Measurements from ENCODE around the gene CNNM1. TPM values are rescaled to one million over a fixed set of nuclear protein-coding genes. Genes with fewer than 3 reads are reported as not detected.

The CNNM1 gene
- total and polyA plus RNA-seq, 2 experiments from 2014 or later: 2.2 to 3.8 TPM

DNA sequence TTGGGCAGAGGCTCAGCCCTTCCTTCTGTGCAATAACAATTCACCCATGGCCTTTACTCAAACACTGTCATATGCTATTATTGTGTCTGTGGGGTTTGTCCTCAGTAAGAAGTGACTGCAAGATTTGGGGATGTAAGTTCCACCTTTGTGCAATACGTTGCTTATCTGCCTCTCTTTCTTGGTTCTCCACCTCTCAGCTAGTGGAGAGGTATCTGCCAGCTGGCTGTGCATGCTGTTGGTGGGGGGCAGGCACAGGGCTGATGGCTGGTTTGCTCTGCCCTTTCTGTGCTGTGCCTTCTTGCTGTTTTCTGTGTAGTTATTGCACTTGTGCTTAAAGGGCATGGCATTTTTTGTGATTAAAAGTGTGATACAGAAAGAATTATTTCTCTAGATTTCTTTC, 36.2 kb downstream of the CNNM1 start:
- no peaks in the 10 kb centered on the region for H3K9me2 ChIP-seq (replicated peaks; ENCODE audit: insufficient read depth)
- no peaks in the 10 kb centered on the region for H3K4me1 ChIP-seq (ENCODE audit: insufficient read depth)
- H3K4me2 ChIP-seq: no peak overlapping the region
- H3K79me2 ChIP-seq: no peaks in the 10 kb centered on the region
- H3K9me3 ChIP-seq (ENCODE audit: low read depth): no peaks in the 10 kb centered on the region
- 44% methylated on average over 1 of the region's 1 CpG for WGBS (ENCODE audit: low lambda C conversion rate, missing lambda C conversion rate)
- no peak overlapping the region for H2AFZ ChIP-seq
- no peak overlapping the region for H3K4me3 ChIP-seq
- TF ChIP-seq EZH2phosphoT487 (IDR thresholded peaks at IDR 0.05; ENCODE audit: low read depth, severe bottlenecking, unreplicated experiment) (no peak), EZH2 (IDR thresholded peaks at IDR 0.05; ENCODE audit: borderline replicate concordance) (no peak)
- TF ChIP-seq, protein P1, sequence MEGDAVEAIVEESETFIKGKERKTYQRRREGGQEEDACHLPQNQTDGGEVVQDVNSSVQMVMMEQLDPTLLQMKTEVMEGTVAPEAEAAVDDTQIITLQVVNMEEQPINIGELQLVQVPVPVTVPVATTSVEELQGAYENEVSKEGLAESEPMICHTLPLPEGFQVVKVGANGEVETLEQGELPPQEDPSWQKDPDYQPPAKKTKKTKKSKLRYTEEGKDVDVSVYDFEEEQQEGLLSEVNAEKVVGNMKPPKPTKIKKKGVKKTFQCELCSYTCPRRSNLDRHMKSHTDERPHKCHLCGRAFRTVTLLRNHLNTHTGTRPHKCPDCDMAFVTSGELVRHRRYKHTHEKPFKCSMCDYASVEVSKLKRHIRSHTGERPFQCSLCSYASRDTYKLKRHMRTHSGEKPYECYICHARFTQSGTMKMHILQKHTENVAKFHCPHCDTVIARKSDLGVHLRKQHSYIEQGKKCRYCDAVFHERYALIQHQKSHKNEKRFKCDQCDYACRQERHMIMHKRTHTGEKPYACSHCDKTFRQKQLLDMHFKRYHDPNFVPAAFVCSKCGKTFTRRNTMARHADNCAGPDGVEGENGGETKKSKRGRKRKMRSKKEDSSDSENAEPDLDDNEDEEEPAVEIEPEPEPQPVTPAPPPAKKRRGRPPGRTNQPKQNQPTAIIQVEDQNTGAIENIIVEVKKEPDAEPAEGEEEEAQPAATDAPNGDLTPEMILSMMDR (IDR thresholded peaks at IDR 0.05; ENCODE audit: poor library complexity): no peak
- H3K27ac ChIP-seq: no peak overlapping the region
- no peaks in the 10 kb centered on the region for H3K36me3 ChIP-seq (replicated peaks; ENCODE audit: insufficient read depth, low read depth)
- peaks cover 3% of the 10 kb centered on the region for H3K27me3 ChIP-seq
- no peak for DNase-seq (ENCODE audit: low spot score)
- H4K20me1 ChIP-seq (ENCODE audit: insufficient read depth, poor library complexity, severe bottlenecking): no peaks in the 10 kb centered on the region

DNA sequence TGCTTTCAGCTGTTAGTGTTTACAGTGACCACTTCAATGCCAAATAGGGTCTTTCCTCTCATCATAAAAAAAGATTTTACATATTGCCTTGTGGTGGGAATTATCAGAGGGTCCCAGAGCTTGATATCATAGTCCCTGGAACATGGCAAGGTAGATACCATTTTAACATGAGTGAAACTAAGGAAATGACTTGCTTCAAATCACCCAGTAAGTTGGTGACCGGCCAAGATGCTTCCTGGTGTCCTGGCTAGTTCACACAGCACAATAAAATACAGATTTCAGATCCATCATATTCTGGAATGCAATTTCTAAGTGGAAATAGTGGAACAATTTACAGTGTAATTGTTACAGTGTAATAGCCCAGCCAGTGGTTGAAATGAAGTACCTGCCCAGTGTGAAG, 36.6 kb downstream of the CNNM1 start:
- no peak for DNase-seq (ENCODE audit: low spot score)
- Histone ChIP-seq H3K4me1 (ENCODE audit: insufficient read depth) (no peaks in the 10 kb centered on the region), H2AFZ (no peak overlapping the region), H3K9me3 (ENCODE audit: low read depth) (no peaks in the 10 kb centered on the region), H3K27me3 (peaks cover 4% of the 10 kb centered on the region), H3K4me3 (no peak overlapping the region), H3K36me3 (replicated peaks; ENCODE audit: insufficient read depth, low read depth) (no peaks in the 10 kb centered on the region), H3K4me2 (no peak overlapping the region), H3K27ac (no peak overlapping the region), H3K79me2 (no peaks in the 10 kb centered on the region), H3K9me2 (replicated peaks; ENCODE audit: insufficient read depth) (no peaks in the 10 kb centered on the region), H4K20me1 (ENCODE audit: insufficient read depth, poor library complexity, severe bottlenecking) (no peaks in the 10 kb centered on the region)
- whole genome bisulfite sequencing (ENCODE audit: low lambda C conversion rate, missing lambda C conversion rate): 95% methylated on average over 1 of the region's 1 CpG
- TF ChIP-seq EZH2 (IDR thresholded peaks at IDR 0.05; ENCODE audit: borderline replicate concordance) (no peak), EZH2phosphoT487 (IDR thresholded peaks at IDR 0.05; ENCODE audit: low read depth, severe bottlenecking, unreplicated experiment) (no peak)
- TF ChIP-seq, protein P1 (IDR thresholded peaks at IDR 0.05; ENCODE audit: poor library complexity): no peak

DNA sequence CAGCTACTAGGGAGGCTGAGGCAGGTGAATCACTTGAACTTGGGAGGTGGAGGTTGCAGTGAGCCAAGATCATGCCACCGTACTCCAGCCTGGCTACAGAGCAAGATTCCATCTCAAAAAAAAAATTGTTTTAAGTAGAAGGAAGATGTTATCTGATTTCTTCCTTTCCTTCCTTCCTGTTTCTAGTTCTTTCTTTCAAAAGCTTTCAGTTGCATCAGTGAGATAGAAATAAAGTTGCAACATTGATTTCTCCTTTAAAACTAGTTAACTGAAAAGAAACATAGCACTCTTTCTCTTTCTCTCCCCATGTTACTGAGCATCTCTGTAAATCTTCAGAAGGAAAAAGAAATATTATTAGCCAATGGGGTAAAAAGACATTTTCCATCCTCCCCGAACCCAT, 37.5 kb downstream of the CNNM1 start:
- Histone ChIP-seq H3K4me3 (no peak overlapping the region), H3K4me1 (ENCODE audit: insufficient read depth) (no peaks in the 10 kb centered on the region), H3K36me3 (replicated peaks; ENCODE audit: insufficient read depth, low read depth) (no peaks in the 10 kb centered on the region), H3K9me3 (ENCODE audit: low read depth) (no peaks in the 10 kb centered on the region), H3K27ac (no peak overlapping the region), H4K20me1 (ENCODE audit: insufficient read depth, poor library complexity, severe bottlenecking) (no peaks in the 10 kb centered on the region), H3K79me2 (no peaks in the 10 kb centered on the region), H3K9me2 (replicated peaks; ENCODE audit: insufficient read depth) (no peaks in the 10 kb centered on the region), H2AFZ (no peak overlapping the region), H3K4me2 (no peak overlapping the region), H3K27me3 (peaks cover 4% of the 10 kb centered on the region)
- no peak for DNase-seq (ENCODE audit: low spot score)
- 83% methylated on average over 2 of the region's 2 CpGs for WGBS (ENCODE audit: low lambda C conversion rate, missing lambda C conversion rate)
- TF ChIP-seq EZH2phosphoT487 (IDR thresholded peaks at IDR 0.05; ENCODE audit: low read depth, severe bottlenecking, unreplicated experiment) (no peak), EZH2 (IDR thresholded peaks at IDR 0.05; ENCODE audit: borderline replicate concordance) (no peak)
- TF ChIP-seq, protein P1 (IDR thresholded peaks at IDR 0.05; ENCODE audit: poor library complexity): no peak

DNA sequence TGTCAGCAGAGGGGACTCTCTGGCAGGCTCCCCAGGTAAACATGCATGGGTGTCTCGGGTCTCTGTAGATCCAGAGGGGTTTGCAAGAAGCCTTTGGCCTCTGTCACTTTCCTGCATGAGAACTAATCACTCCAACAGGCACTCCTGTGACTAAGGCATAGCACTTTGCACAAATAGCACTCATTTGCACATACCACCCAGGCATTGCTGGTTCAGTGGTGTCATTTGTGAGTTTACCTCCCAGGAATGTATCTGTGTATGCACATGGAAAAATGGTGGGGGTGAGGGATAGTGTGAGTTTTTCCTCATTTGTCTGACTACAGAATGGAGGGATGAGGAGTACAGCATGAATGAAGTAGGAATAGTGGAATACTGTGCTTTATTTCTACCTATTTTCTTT, 39.5 kb downstream of the CNNM1 start:
- Histone ChIP-seq H3K27me3 (peaks cover 4% of the 10 kb centered on the region), H3K9me2 (replicated peaks; ENCODE audit: insufficient read depth) (no peaks in the 10 kb centered on the region), H4K20me1 (ENCODE audit: insufficient read depth, poor library complexity, severe bottlenecking) (no peaks in the 10 kb centered on the region), H3K9me3 (ENCODE audit: low read depth) (no peaks in the 10 kb centered on the region), H3K4me2 (no peak overlapping the region), H3K4me1 (ENCODE audit: insufficient read depth) (no peaks in the 10 kb centered on the region), H3K27ac (no peak overlapping the region), H2AFZ (no peak overlapping the region), H3K4me3 (no peak overlapping the region), H3K36me3 (replicated peaks; ENCODE audit: insufficient read depth, low read depth) (no peaks in the 10 kb centered on the region), H3K79me2 (no peaks in the 10 kb centered on the region)
- TF ChIP-seq EZH2phosphoT487 (IDR thresholded peaks at IDR 0.05; ENCODE audit: low read depth, severe bottlenecking, unreplicated experiment) (no peak), EZH2 (IDR thresholded peaks at IDR 0.05; ENCODE audit: borderline replicate concordance) (no peak)
- WGBS (ENCODE audit: low lambda C conversion rate, missing lambda C conversion rate): 53% methylated on average over 1 of the region's 1 CpG
- no peak for DNase-seq (ENCODE audit: low spot score)
